WTC11 (cell line): ENCODE measurements around the gene SNX19. TPM values are rescaled to one million over a fixed set of nuclear protein-coding genes. Genes with fewer than 3 reads are reported as not detected.

Experiments
- ATAC-seq: fragments of 200-7000 bp; cut with Tn5 transposase; 2 replicates; pipeline ENCODE4 v1.10.0; 2021; ENCODE audit warnings: mild to moderate bottlenecking, moderate library complexity
- CTCF ChIA-PET: fragments of 300-600 bp; sonication (Branson Sonifier 250); formaldehyde crosslinking; loops from one replicate; lab custom pipeline; 2021; ENCODE audit warnings: antibody characterized with exemption; lab: Charles Lee
- POLR2A ChIA-PET: fragments of 350-600 bp; sonication (Branson Sonifier 250); formaldehyde crosslinking; loops from one replicate; lab custom pipeline; 2021; ENCODE audit warnings: antibody characterized with exemption; lab: Charles Lee
- DNase-seq: peaks from one replicate; pipeline ENCODE4 v3.0.0; 2021; ENCODE audit warnings: low spot score
- H3K27ac Mint-ChIP-seq: 2 replicates; pipeline ENCODE4 v1.8.0; 2021; ENCODE audit warnings: mixed read lengths
- H3K27me3 Mint-ChIP-seq: 2 replicates; pipeline ENCODE4 v1.8.0; 2021; ENCODE audit warnings: low read depth, mild to moderate bottlenecking, moderate library complexity, mixed read lengths
- H3K36me3 Mint-ChIP-seq: 2 replicates; pipeline ENCODE4 v1.8.0; 2021; ENCODE audit warnings: mixed read lengths
- H3K4me1 Mint-ChIP-seq: 2 replicates; pipeline ENCODE4 v1.8.0; 2022; ENCODE audit warnings: mixed read lengths
- H3K4me3 Mint-ChIP-seq: 2 replicates; pipeline ENCODE4 v1.8.0; 2021; ENCODE audit warnings: mild to moderate bottlenecking, moderate library complexity, mixed read lengths
- H3K9me3 Mint-ChIP-seq: 2 replicates; pipeline ENCODE4 v1.8.0; 2021; ENCODE audit warnings: mixed read lengths
- FOXP1 ChIP-seq: sonication (generic); formaldehyde crosslinking; IDR thresholded peaks from 2 replicates; pipeline ENCODE4 v1.8.0; 2022; ENCODE audit warnings: missing genetic modification reagents, mild to moderate bottlenecking, moderate library complexity, borderline replicate concordance
- JAZF1 ChIP-seq: fragments of 250-450 bp; sonication (Bioruptor Pico); IDR thresholded peaks from 2 replicates; pipeline ENCODE4 v1.9.0; 2021; ENCODE audit warnings: moderate library complexity, mild to moderate bottlenecking, inconsistent platforms
- NR1H2 ChIP-seq: sonication (generic); formaldehyde crosslinking; IDR thresholded peaks from 2 replicates; pipeline ENCODE4 v1.9.0; 2021; ENCODE audit warnings: mild to moderate bottlenecking, moderate library complexity, missing genetic modification reagents
- NR2C2 ChIP-seq: sonication (generic); formaldehyde crosslinking; IDR thresholded peaks from 2 replicates; pipeline ENCODE4 v1.8.0; 2022; ENCODE audit warnings: mild to moderate bottlenecking, missing genetic modification reagents
- PRRX2 ChIP-seq: fragments of 250-450 bp; sonication (Bioruptor Pico); IDR thresholded peaks from 2 replicates; pipeline ENCODE4 v1.8.0; 2021; ENCODE audit warnings: mild to moderate bottlenecking
- TP53 ChIP-seq: sonication (generic); formaldehyde crosslinking; IDR thresholded peaks from 2 replicates; pipeline ENCODE4 v1.8.1; 2023; ENCODE audit warnings: mild to moderate bottlenecking, missing genetic modification reagents
- total RNA-seq: library from RNA; stranded (reverse); gene quantifications from 3 replicates; pipeline ENCODE4 v1.2.3, GENCODE V29; 2021
- TF ChIP-seq, protein P1 (sequence below): sonication (generic); formaldehyde crosslinking; IDR thresholded peaks from 2 replicates; pipeline ENCODE4 v1.8.0; 2023; ENCODE audit warnings: missing genetic modification reagents, mild to moderate bottlenecking, borderline replicate concordance
- TF ChIP-seq, protein P2 (sequence below): sonication (generic); formaldehyde crosslinking; IDR thresholded peaks from 2 replicates; pipeline ENCODE4 v1.8.1; 2023; ENCODE audit warnings: mild to moderate bottlenecking, missing genetic modification reagents, moderate library complexity
- TF ChIP-seq, protein P3 (sequence below): sonication (generic); formaldehyde crosslinking; conservative IDR thresholded peaks from 2 replicates; pipeline ENCODE4 v1.8.1; 2023; ENCODE audit warnings: mild to moderate bottlenecking, low read depth, missing genetic modification reagents, moderate library complexity
- TF ChIP-seq, protein P4 (sequence below): sonication (generic); formaldehyde crosslinking; IDR thresholded peaks from 2 replicates; pipeline ENCODE4 v1.8.0; 2022; ENCODE audit warnings: mild to moderate bottlenecking, missing genetic modification reagents
- TF ChIP-seq, protein P5 (sequence below): sonication (generic); formaldehyde crosslinking; IDR thresholded peaks from 2 replicates; pipeline ENCODE4 v1.8.1; 2022; ENCODE audit warnings: missing genetic modification reagents, borderline replicate concordance
- TF ChIP-seq, protein P6 (sequence below): sonication (generic); formaldehyde crosslinking; conservative IDR thresholded peaks from 2 replicates; pipeline ENCODE4 v1.8.1; 2022; ENCODE audit warnings: mild to moderate bottlenecking, missing genetic modification reagents
- TF ChIP-seq, protein P7 (sequence below): sonication (generic); formaldehyde crosslinking; IDR thresholded peaks from 2 replicates; pipeline ENCODE4 v1.8.0; 2022; ENCODE audit warnings: mild to moderate bottlenecking, missing genetic modification reagents
- TF ChIP-seq, protein P8 (sequence below): sonication (generic); formaldehyde crosslinking; IDR thresholded peaks from 2 replicates; pipeline ENCODE4 v1.8.0; 2023; ENCODE audit warnings: mild to moderate bottlenecking, missing genetic modification reagents

Gene SNX19
- total RNA-seq, 1 experiment from 2014 or later, result 25.2 TPM

DNA sequence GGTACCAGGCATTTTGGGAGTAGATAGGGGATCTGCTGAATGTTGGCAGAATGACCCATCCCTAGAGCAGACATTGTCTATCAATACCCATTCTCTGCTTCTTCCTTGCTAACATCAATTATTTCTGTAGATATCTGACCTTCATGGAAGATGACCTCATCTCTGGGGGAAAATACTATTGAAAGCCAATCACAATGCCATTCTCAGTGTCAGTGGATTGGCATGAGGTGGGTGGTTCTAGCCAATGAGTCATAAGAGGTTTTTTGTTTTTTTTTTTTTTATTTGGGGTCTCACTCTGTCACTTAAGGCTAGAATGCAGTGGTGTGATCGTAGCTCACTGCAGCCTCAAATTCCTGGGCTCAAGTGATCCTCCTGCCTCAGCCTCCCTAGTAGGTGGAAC lies 42.5 kb downstream of the SNX19 start (continued):
- TF ChIP-seq, protein P1, sequence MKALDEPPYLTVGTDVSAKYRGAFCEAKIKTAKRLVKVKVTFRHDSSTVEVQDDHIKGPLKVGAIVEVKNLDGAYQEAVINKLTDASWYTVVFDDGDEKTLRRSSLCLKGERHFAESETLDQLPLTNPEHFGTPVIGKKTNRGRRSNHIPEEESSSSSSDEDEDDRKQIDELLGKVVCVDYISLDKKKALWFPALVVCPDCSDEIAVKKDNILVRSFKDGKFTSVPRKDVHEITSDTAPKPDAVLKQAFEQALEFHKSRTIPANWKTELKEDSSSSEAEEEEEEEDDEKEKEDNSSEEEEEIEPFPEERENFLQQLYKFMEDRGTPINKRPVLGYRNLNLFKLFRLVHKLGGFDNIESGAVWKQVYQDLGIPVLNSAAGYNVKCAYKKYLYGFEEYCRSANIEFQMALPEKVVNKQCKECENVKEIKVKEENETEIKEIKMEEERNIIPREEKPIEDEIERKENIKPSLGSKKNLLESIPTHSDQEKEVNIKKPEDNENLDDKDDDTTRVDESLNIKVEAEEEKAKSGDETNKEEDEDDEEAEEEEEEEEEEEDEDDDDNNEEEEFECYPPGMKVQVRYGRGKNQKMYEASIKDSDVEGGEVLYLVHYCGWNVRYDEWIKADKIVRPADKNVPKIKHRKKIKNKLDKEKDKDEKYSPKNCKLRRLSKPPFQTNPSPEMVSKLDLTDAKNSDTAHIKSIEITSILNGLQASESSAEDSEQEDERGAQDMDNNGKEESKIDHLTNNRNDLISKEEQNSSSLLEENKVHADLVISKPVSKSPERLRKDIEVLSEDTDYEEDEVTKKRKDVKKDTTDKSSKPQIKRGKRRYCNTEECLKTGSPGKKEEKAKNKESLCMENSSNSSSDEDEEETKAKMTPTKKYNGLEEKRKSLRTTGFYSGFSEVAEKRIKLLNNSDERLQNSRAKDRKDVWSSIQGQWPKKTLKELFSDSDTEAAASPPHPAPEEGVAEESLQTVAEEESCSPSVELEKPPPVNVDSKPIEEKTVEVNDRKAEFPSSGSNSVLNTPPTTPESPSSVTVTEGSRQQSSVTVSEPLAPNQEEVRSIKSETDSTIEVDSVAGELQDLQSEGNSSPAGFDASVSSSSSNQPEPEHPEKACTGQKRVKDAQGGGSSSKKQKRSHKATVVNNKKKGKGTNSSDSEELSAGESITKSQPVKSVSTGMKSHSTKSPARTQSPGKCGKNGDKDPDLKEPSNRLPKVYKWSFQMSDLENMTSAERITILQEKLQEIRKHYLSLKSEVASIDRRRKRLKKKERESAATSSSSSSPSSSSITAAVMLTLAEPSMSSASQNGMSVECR (CRISPR knock-in tag), result no peak
- TF ChIP-seq PRRX2 (CRISPR knock-in tag), result no peak
- no peak for TF ChIP-seq JAZF1 (CRISPR knock-in tag)
- TF ChIP-seq, protein P2, sequence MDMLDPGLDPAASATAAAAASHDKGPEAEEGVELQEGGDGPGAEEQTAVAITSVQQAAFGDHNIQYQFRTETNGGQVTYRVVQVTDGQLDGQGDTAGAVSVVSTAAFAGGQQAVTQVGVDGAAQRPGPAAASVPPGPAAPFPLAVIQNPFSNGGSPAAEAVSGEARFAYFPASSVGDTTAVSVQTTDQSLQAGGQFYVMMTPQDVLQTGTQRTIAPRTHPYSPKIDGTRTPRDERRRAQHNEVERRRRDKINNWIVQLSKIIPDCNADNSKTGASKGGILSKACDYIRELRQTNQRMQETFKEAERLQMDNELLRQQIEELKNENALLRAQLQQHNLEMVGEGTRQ, result no peak
- TF ChIP-seq TP53 (CRISPR knock-in tag), result no peak
- TF ChIP-seq, protein P3, sequence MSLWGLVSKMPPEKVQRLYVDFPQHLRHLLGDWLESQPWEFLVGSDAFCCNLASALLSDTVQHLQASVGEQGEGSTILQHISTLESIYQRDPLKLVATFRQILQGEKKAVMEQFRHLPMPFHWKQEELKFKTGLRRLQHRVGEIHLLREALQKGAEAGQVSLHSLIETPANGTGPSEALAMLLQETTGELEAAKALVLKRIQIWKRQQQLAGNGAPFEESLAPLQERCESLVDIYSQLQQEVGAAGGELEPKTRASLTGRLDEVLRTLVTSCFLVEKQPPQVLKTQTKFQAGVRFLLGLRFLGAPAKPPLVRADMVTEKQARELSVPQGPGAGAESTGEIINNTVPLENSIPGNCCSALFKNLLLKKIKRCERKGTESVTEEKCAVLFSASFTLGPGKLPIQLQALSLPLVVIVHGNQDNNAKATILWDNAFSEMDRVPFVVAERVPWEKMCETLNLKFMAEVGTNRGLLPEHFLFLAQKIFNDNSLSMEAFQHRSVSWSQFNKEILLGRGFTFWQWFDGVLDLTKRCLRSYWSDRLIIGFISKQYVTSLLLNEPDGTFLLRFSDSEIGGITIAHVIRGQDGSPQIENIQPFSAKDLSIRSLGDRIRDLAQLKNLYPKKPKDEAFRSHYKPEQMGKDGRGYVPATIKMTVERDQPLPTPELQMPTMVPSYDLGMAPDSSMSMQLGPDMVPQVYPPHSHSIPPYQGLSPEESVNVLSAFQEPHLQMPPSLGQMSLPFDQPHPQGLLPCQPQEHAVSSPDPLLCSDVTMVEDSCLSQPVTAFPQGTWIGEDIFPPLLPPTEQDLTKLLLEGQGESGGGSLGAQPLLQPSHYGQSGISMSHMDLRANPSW (CRISPR knock-in tag), result no peak
- TF ChIP-seq FOXP1 (CRISPR knock-in tag), result no peak

DNA sequence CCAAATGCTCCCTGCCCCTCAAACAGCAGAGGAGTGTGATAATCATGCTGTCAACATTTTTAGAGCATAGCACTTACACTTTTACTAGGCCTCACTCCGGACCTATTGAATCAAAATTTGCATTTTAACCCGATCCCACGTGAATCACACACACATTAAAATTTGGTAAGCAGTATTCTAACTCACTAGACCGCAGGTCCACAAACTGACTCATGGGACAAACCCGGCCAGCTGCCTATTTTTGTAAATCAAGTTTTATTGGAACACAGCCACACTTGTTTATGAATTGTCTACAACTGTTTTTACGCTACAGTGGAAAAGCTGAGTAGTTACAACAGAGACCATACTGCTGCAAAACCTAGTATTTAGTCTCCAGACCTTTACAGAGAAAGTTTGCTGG lies 43.3 kb downstream of the SNX19 start:
- H3K4me3 Mint-ChIP-seq, result no peak overlapping the region
- H3K27ac Mint-ChIP-seq, result no peak overlapping the region
- ATAC-seq (no peak), DNase-seq (no peak)
- ChIA-PET CTCF (no interaction called here), POLR2A (no interaction called here)
- H3K9me3 Mint-ChIP-seq, result no peaks in the 10 kb centered on the region
- H3K27me3 Mint-ChIP-seq, result no peaks in the 10 kb centered on the region
- H3K36me3 Mint-ChIP-seq, result peaks cover 7% of the 10 kb centered on the region
- no peaks in the 10 kb centered on the region for H3K4me1 Mint-ChIP-seq
- TF ChIP-seq, protein P4, sequence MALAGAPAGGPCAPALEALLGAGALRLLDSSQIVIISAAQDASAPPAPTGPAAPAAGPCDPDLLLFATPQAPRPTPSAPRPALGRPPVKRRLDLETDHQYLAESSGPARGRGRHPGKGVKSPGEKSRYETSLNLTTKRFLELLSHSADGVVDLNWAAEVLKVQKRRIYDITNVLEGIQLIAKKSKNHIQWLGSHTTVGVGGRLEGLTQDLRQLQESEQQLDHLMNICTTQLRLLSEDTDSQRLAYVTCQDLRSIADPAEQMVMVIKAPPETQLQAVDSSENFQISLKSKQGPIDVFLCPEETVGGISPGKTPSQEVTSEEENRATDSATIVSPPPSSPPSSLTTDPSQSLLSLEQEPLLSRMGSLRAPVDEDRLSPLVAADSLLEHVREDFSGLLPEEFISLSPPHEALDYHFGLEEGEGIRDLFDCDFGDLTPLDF (CRISPR knock-in tag), result no peak
- TF ChIP-seq, protein P5, sequence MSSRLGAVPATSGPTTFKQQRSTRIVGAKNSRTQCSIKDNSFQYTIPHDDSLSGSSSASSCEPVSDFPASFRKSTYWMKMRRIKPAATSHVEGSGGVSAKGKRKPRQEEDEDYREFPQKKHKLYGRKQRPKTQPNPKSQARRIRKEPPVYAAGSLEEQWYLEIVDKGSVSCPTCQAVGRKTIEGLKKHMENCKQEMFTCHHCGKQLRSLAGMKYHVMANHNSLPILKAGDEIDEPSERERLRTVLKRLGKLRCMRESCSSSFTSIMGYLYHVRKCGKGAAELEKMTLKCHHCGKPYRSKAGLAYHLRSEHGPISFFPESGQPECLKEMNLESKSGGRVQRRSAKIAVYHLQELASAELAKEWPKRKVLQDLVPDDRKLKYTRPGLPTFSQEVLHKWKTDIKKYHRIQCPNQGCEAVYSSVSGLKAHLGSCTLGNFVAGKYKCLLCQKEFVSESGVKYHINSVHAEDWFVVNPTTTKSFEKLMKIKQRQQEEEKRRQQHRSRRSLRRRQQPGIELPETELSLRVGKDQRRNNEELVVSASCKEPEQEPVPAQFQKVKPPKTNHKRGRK (CRISPR knock-in tag), result no peak
- no peak for TF ChIP-seq NR1H2 (CRISPR knock-in tag)
- TF ChIP-seq, protein P6, sequence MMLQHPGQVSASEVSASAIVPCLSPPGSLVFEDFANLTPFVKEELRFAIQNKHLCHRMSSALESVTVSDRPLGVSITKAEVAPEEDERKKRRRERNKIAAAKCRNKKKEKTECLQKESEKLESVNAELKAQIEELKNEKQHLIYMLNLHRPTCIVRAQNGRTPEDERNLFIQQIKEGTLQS (CRISPR knock-in tag), result no peak
- TF ChIP-seq, protein P7, sequence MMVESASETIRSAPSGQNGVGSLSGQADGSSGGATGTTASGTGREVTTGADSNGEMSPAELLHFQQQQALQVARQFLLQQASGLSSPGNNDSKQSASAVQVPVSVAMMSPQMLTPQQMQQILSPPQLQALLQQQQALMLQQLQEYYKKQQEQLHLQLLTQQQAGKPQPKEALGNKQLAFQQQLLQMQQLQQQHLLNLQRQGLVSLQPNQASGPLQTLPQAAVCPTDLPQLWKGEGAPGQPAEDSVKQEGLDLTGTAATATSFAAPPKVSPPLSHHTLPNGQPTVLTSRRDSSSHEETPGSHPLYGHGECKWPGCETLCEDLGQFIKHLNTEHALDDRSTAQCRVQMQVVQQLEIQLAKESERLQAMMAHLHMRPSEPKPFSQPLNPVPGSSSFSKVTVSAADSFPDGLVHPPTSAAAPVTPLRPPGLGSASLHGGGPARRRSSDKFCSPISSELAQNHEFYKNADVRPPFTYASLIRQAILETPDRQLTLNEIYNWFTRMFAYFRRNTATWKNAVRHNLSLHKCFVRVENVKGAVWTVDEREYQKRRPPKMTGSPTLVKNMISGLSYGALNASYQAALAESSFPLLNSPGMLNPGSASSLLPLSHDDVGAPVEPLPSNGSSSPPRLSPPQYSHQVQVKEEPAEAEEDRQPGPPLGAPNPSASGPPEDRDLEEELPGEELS, result no peak
- no peak for TF ChIP-seq NR2C2 (CRISPR knock-in tag)
- TF ChIP-seq, protein P3 (CRISPR knock-in tag), result no peak
- TF ChIP-seq, protein P8, sequence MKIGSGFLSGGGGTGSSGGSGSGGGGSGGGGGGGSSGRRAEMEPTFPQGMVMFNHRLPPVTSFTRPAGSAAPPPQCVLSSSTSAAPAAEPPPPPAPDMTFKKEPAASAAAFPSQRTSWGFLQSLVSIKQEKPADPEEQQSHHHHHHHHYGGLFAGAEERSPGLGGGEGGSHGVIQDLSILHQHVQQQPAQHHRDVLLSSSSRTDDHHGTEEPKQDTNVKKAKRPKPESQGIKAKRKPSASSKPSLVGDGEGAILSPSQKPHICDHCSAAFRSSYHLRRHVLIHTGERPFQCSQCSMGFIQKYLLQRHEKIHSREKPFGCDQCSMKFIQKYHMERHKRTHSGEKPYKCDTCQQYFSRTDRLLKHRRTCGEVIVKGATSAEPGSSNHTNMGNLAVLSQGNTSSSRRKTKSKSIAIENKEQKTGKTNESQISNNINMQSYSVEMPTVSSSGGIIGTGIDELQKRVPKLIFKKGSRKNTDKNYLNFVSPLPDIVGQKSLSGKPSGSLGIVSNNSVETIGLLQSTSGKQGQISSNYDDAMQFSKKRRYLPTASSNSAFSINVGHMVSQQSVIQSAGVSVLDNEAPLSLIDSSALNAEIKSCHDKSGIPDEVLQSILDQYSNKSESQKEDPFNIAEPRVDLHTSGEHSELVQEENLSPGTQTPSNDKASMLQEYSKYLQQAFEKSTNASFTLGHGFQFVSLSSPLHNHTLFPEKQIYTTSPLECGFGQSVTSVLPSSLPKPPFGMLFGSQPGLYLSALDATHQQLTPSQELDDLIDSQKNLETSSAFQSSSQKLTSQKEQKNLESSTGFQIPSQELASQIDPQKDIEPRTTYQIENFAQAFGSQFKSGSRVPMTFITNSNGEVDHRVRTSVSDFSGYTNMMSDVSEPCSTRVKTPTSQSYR, result no peak
